HG02798 (cell line): Measurements from ENCODE around the gene GANC.

ENCODE experiments used
- ATAC-seq: cut with Tn5 transposase; IDR thresholded peaks from one replicate; pipeline ENCODE4 v1.9.1; 2021; ENCODE audit warnings: mild to moderate bottlenecking; ENCODE audit not compliant: unreplicated experiment, poor library complexity

Gene GANC

GRCh38 chr15:42338500-42338899 is 65.5 kb downstream of the GANC start:
- no peak for ATAC-seq

- no peak for ATAC-seq
Measured at GRCh38 chr15:42343596-42344232, 70.7 kb downstream of the GANC start.

- no peak for ATAC-seq
Measured at GRCh38 chr15:42344763-42345162, 71.8 kb downstream of the GANC start.

GRCh38 chr15:42345504-42345903 is 72.5 kb downstream of the GANC start:
- ATAC-seq: no peak

GRCh38 chr15:42348083-42348482 is 75.1 kb downstream of the GANC start:
- ATAC-seq: no peak

GRCh38 chr15:42349186-42349585 is 76.2 kb downstream of the GANC start:
- no peak for ATAC-seq

DNA sequence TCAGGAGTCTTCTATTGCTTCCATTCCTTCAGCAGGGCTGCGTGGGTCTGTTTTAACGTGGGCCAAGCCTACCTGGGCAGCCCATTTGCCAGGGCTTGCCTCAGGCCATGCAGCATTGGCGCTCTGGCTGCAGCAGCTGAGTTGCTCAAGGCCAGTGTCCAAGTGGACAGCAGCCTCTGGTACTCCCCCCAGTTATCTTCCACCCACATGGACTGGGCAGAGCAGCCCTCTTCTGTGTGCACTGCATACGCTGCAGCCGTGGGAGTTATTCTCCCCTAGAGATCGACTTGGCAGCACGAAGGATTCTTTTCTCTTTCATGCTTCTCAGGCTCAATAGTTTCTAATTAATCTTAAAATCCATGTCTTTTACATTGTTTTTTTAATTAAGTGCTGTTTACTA is 79.4 kb downstream of the GANC start:
- ATAC-seq: no peak

DNA sequence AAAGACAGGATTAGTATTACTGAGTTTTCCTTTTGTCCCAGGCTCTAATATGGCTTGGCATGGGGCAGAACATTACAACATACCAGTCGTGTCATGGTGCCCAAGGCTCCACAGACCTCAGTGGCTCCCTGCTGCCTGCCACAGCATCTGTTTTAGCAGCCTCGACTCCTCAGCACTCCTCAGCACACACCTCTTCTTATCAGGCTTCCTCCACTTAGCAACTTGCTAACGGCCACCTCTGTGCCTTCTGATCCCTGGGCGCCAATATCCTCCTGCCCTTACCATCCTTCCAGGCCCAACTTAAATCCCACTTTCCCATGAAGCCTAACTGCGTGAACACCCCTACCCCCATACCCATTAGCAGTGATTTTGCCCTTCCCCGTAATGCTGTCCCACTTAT is 80.1 kb downstream of the GANC start:
- ATAC-seq: no peak

DNA sequence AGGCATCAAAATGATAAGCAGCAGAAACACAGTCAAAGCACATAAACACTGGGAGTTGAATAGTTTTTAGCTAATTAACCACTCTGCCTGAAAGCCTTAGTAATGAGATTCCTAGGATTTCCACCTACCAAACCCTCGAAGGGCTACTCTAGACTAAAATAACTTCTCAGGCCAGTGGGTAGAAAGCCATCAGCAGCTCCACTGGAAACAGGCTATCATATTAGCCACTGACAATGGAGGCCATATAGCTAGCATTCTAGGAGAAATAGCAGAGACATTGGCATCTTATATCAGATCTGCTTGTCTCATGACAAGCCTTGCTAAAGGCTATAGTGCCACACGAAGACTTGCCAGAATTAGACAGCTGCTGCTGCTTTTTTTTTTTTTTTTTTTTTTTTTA is 81.8 kb downstream of the GANC start:
- no peak for ATAC-seq

GRCh38 chr15:42355291-42355690 is 82.3 kb downstream of the GANC start:
- no peak for ATAC-seq

- ATAC-seq: no peak
Measured at GRCh38 chr15:42356851-42357250, 83.8 kb downstream of the GANC start.

DNA sequence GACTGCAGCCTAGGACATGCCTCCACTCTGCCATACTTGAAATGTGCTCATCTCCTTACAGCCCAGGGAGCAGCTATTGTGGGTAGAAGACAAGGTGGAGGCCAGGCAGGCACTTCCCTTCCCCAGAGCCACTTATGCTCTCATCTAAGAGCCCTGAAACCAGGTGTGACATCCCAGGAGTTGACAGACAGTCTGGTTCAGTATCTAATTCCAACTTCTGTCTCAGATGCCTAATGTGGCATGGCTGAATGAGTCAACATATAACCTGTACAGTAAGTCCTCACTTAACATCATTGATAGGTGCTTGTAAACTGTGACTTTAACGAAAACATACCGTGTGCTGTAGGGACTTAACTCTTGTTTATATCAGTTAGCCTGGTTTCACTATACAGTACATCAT is 85.1 kb downstream of the GANC start:
- no peak for ATAC-seq

DNA sequence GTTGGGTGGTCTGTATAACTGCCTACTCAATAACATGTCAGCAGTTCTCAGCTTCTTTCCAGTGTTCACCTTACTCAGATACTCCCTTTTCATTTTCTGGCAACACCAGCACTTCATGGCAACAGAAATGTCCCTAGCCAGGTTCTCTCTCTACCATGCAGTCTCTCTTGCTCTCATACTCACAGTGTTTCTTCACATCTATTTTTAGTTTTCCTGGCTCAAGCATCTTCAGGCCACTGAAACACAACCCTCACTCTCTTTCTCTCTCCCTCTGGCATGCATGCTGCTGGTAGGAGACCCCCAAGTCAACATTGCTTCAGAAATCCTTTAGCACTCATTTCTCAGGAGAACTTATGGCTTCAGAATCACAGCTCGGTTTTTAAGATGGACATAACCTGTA is 86.2 kb downstream of the GANC start, which contains the start of gene CAPN3:
Gene CAPN3, plus strand, starts transcription at position 253 of the 400 bp plus-strand sequence. CDS start 305 bp downstream, outside the sequence.
- no peak for ATAC-seq

DNA sequence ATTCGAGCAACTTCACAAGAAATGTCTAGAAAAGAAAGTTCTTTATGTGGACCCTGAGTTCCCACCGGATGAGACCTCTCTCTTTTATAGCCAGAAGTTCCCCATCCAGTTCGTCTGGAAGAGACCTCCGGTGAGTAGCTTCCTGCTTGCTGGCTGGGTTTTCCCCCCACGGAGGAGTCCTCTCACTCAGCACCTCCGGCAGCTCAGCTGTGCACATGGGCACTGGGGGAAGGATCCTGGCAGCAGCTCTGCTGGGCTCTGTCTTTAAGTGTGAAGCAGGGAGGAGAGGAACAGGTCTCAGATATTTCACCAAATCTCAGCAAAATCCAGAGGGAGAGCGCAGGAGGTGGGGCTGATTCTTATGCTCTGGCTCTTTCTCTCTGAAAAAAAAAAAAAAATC is 87.0 kb downstream of the GANC start:
- no peak for ATAC-seq

GRCh38 chr15:42360535-42361112 is 87.6 kb downstream of the GANC start:
- ATAC-seq: no peak

DNA sequence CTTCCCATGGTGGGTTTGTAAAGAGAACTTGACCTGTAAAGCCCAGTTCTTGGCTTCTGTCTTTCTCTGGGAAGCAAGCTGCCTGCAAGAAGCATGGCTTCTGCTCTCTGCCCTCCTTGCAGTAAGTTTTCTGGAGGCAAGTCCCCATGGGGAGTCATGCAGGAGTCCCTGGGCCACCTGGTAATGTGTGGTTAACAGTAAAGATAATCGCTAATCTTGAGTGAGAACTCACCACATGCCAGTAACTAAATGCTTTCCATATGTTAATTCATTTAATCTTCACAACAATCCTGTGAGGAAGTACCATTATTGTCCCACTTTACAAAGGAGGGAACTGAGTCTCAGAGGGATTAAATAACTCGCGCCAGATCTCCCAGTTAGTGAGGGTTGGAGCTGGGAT is 90.5 kb downstream of the GANC start:
- ATAC-seq: no peak

DNA sequence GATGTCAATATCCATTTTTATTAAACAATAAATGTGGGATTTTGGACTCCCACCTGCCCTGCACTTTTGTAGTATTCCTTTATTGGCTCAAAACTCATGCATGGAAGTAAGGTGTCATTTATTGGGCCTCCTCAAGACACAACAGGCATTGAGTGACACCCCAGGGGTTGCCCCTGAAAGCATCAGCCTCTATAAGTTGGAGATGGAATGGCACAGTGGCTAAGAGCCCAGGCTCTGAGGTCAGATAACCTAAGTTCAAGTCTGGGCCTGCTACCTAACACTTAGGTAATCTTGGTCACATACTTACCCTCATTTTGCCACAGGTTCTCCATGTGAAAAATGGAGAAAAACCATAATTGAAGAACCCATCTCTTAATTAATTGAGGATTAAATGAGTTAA is 90.9 kb downstream of the GANC start:
- ATAC-seq: no peak

DNA sequence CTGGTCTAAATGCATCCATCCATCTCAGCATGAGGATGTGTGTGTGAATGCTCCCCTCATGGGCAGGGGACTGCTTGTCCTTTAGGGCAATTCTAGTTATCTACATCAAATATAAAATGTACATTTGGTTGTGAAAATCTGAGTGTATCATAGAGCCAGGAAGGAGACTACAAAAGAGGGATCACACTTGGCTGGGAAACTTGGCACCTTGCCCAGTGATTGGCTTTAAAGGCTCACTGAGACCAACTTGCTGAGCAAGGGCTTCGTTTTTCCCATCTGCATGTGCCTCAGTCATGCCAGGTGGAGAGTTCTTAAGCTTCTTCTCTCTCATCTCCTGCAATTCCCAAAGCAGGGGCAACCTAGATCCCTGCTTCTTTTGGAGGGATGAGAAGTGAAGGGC is 91.5 kb downstream of the GANC start:
- ATAC-seq: no peak

DNA sequence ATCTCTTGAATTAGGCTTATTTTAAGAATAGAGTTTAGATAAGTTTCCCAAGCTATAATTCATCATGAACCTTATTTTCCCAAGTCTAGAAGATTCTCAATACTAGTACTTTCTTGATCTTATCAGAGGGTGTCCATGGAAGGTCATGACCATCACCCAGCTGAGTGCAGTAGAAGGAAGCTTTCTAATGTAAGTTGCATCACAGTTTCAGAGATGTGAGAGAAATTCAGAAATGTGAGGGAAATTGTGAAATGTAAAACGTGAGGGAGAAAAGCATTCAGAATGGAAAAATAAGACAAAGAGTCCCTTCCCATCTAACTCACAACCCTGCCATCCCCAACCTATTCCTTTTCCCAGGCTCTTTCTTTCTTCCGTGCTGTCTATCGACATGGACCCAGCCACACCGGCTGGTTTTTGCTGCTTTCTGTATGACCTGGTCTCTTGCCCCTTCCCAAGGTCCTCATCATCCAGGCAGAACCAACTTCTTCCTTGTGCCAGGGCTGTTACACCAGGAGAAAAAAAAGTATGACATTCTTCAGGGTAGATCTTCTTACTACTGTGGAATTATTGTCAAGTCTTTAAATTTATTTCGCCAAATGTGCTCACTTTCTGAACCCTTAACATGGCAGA is 93.0 kb downstream of the GANC start:
- ATAC-seq: no peak

DNA sequence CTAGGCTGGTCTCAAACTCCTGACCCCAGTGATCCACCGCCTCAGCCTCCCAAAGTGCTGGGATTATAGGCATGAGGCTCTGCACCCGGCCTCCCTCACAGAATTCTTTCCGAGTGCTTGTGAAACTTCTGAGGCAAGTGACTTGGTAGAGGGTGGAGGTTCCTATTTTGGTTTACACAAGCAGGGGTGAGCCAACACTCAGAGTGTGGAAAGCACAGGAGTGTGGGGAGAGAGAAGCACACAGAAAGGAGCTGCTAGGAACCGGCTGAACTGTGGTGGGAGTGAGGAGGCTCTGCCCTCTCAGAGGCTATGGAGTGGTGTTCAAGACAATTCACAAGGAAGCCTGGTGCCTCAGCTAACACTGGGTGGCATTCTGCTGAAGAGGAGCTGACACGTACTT is 94.0 kb downstream of the GANC start:
- ATAC-seq: no peak

- ATAC-seq: no peak
Measured at GRCh38 chr15:42368096-42368495, 95.1 kb downstream of the GANC start.

- no peak for ATAC-seq
Measured at GRCh38 chr15:42371096-42371495, 98.1 kb downstream of the GANC start.
